Measurements from ENCODE around the gene TGFBR3. TPM values are rescaled to one million over a fixed set of nuclear protein-coding genes. Genes with fewer than 3 reads are reported as not detected.

TGFBR3 gene
- total RNA-seq, 4 donors from 2014 or later, result 32.9 to 138 (median 58.8) TPM

DNA sequence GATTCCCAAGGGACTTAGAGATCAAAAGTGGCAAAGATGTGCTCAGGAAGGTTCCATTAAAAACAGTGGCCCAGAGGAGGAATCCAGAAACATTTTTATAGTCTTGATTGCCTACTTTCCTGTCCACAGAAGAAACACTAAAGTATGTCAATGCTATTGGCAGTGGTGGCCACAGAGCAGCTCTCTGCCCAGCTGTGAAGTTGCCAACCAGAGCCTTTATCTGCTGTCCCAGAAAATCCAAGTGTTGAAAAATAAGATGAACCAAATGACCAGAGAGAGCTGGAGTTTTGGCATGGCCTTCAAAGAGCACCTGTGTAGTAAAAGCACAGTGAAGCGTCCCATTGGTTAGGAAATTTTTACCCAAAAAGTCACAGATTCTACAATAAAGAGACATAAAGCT, 181.2 kb downstream of the TGFBR3 start:
- WGBS, 2 donors (ENCODE audit: low coverage in 1 of 2), result 90 to 97% methylated on average over 1 of the region's 1 CpG
- Histone ChIP-seq H3K36me3 (no peaks in the 10 kb centered on the region), H3K4me1 (no peaks in the 10 kb centered on the region), H3K9me3 (no peaks in the 10 kb centered on the region), H3K4me3 (no peak overlapping the region), H3K27ac (no peak overlapping the region), H3K27me3 (no peaks in the 10 kb centered on the region)
- intact Hi-C loops (cut with DNase I; ENCODE audit: low total_unique reads) (no loop called here), in situ Hi-C loops (cut with MboI; ENCODE audit: low pct_ligation_motif_present in 1 of 4, low pct_unique_long_range_greater_than_20kb in 1 of 4, low sequenced_read_pairs in 3 of 4) (no loop called here)
- TF ChIP-seq, protein P1, sequence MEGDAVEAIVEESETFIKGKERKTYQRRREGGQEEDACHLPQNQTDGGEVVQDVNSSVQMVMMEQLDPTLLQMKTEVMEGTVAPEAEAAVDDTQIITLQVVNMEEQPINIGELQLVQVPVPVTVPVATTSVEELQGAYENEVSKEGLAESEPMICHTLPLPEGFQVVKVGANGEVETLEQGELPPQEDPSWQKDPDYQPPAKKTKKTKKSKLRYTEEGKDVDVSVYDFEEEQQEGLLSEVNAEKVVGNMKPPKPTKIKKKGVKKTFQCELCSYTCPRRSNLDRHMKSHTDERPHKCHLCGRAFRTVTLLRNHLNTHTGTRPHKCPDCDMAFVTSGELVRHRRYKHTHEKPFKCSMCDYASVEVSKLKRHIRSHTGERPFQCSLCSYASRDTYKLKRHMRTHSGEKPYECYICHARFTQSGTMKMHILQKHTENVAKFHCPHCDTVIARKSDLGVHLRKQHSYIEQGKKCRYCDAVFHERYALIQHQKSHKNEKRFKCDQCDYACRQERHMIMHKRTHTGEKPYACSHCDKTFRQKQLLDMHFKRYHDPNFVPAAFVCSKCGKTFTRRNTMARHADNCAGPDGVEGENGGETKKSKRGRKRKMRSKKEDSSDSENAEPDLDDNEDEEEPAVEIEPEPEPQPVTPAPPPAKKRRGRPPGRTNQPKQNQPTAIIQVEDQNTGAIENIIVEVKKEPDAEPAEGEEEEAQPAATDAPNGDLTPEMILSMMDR (IDR thresholded peaks at IDR 0.05), result no peak
- no peak for TF ChIP-seq POLR2AphosphoS5 (IDR thresholded peaks at IDR 0.05)
- TF ChIP-seq POLR2A (IDR thresholded peaks at IDR 0.05), result no peak
- TF ChIP-seq EP300 (IDR thresholded peaks at IDR 0.05; ENCODE audit: low read depth), result no peak
- DNase-seq, result no peak

DNA sequence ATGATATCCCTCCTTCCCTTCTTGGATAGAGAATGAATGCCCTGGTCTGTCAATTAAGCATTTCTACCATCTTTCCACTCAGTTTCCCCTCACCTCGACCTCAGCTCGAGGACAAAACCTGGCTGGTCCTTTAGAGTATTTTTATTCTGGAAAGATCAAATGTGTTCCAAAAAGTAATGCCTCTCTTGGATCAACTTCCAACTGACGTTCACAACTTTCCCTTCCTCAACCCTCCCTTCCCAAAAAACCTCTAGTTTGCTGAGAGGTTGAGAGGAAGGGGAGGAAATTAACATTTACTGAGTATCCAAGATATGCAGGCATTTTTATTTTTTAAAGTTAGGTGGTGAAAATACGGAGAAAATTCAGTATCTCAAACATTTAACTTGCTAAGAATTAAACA, 182.9 kb downstream of the TGFBR3 start:
- no peak for TF ChIP-seq EP300 (IDR thresholded peaks at IDR 0.05; ENCODE audit: low read depth)
- TF ChIP-seq POLR2A (IDR thresholded peaks at IDR 0.05), result no peak
- no peak for TF ChIP-seq POLR2AphosphoS5 (IDR thresholded peaks at IDR 0.05)
- TF ChIP-seq, protein P1 (IDR thresholded peaks at IDR 0.05), result no peak
- H3K27me3 ChIP-seq, result no peaks in the 10 kb centered on the region
- no peak overlapping the region for H3K27ac ChIP-seq
- H3K4me3 ChIP-seq, result no peak overlapping the region
- no peaks in the 10 kb centered on the region for H3K36me3 ChIP-seq
- WGBS, 2 donors (ENCODE audit: low coverage in 1 of 2), result 76 to 81% methylated on average over 4 of the region's 4 CpGs
- no peak for DNase-seq
- no peaks in the 10 kb centered on the region for H3K4me1 ChIP-seq
- intact Hi-C loops (cut with DNase I; ENCODE audit: low total_unique reads), result no loop called here
- in situ Hi-C loops (cut with MboI; ENCODE audit: low pct_ligation_motif_present in 1 of 4, low pct_unique_long_range_greater_than_20kb in 1 of 4, low sequenced_read_pairs in 3 of 4), result no loop called here
- H3K9me3 ChIP-seq, result no peaks in the 10 kb centered on the region

GRCh38 chr1:91701472-91701869, 184.5 kb downstream of the TGFBR3 start:
- no peak overlapping the region for H3K4me3 ChIP-seq
- peaks cover 0 to 7% (median 3%) of the 10 kb centered on the region in 4 donors for H3K4me1 ChIP-seq
- H3K27me3 ChIP-seq, result no peaks in the 10 kb centered on the region
- no peak for DNase-seq
- H3K27ac ChIP-seq, result no peak overlapping the region
- no peak for TF ChIP-seq EP300 (IDR thresholded peaks at IDR 0.05; ENCODE audit: low read depth)
- TF ChIP-seq, protein P1 (IDR thresholded peaks at IDR 0.05), result no peak
- H3K9me3 ChIP-seq, result no peaks in the 10 kb centered on the region
- WGBS, 2 donors (ENCODE audit: low coverage in 1 of 2), result 76 to 81% methylated on average over 3 to 4 of the region's 4 CpGs
- no peaks in the 10 kb centered on the region for H3K36me3 ChIP-seq
- in situ Hi-C loops (cut with MboI; ENCODE audit: low pct_ligation_motif_present in 1 of 4, low pct_unique_long_range_greater_than_20kb in 1 of 4, low sequenced_read_pairs in 3 of 4) (no loop called here), intact Hi-C loops (cut with DNase I; ENCODE audit: low total_unique reads) (no loop called here)

GRCh38 chr1:91700771-91701471, 185.0 kb downstream of the TGFBR3 start:
- H3K36me3 ChIP-seq, result no peaks in the 10 kb centered on the region
- no peak overlapping the region for H3K4me3 ChIP-seq
- H3K27ac ChIP-seq, result peak overlapping the region in 1 of 4 donors; percentile 3
- no peaks in the 10 kb centered on the region for H3K9me3 ChIP-seq
- TF ChIP-seq POLR2A (IDR thresholded peaks at IDR 0.05) (no peak), EP300 (IDR thresholded peaks at IDR 0.05; ENCODE audit: low read depth) (no peak), POLR2AphosphoS5 (IDR thresholded peaks at IDR 0.05) (no peak)
- TF ChIP-seq, protein P1 (IDR thresholded peaks at IDR 0.05), result no peak
- in situ Hi-C loops (cut with MboI; ENCODE audit: low pct_ligation_motif_present in 1 of 4, low pct_unique_long_range_greater_than_20kb in 1 of 4, low sequenced_read_pairs in 3 of 4), result no loop called here
- intact Hi-C loops (cut with DNase I; ENCODE audit: low total_unique reads), result no loop called here
- no peaks in the 10 kb centered on the region for H3K27me3 ChIP-seq
- DNase-seq, result no peak
- 64 to 70% methylated on average over 6 to 8 of the region's 8 CpGs for WGBS, 2 donors (ENCODE audit: low coverage in 1 of 2)
- peaks cover 0 to 7% (median 3%) of the 10 kb centered on the region in 4 donors for H3K4me1 ChIP-seq
